Fibroblast of skin of left biceps (primary cell): ENCODE data around the gene CXCL17.
"Not testable (repeated sequence)": the region's sequence is repeated elsewhere in the genome, so short reads cannot be mapped to it uniquely, and the experiment has no call there.

Experiments
- DNase-seq, 2 experiments: peaks; one replicate each; pipeline ENCODE4 v3.0.0-alpha.2; 2013; ENCODE audit warnings: low read depth in 2 of 2

CXCL17 gene

GRCh38 chr19:42466521-42467182 lies 23.9 kb upstream of the CXCL17 start:
- no peak for DNase-seq

DNA sequence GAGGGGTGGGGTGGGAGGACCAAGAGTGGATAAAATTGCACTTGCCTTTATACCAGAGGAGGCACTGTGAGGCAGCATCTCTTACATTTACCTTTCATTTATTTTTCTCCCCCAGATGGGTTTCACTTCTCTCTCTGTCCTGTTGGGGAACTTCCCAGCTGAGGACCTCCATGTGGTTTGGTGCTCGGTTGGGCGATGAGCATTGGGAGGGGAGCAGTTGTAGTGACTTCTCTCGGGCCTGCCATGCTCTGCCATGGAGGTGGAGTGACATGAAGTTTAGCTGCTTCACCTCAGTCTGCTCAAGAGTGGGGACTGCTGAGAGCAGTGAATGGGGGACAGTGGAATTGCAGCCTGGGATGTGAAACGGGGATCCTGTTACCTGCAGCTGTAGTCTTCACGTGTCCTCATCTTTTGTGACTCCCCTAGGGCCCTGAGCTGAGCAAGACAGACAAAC lies 23.1 kb upstream of the CXCL17 start:
- no peak for DNase-seq

- DNase-seq, result no peak
These were observed 19.1 kb upstream of the CXCL17 start for GRCh38 chr19:42461700-42462324.

GRCh38 chr19:42461231-42461630 lies 18.5 kb upstream of the CXCL17 start:
- DNase-seq, result not testable (repeated sequence)

GRCh38 chr19:42459926-42460325 lies 17.2 kb upstream of the CXCL17 start:
- no peak for DNase-seq

DNA sequence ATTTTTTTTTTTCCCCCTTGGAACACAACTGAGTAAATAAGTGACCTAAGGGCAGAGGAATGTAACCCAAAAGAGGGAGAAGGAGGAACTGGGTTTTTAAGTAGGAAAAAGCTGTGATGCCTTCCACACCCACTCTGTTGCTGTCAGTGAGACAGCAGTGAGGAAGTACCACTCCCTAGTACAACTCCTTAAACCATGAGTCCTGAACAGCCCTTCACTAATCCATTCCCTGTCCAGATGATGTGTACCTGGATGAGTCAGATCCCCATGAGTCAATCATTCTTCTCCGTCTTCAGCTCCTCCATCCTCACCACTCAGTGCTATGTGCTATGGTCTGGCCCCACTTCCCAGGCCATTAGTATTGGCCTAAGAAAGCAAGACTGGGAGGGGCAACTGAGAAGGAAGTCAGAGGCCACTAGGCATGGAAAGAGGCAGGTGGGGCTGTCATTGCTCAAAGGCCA lies 12.9 kb upstream of the CXCL17 start:
- DNase-seq, result no peak

DNA sequence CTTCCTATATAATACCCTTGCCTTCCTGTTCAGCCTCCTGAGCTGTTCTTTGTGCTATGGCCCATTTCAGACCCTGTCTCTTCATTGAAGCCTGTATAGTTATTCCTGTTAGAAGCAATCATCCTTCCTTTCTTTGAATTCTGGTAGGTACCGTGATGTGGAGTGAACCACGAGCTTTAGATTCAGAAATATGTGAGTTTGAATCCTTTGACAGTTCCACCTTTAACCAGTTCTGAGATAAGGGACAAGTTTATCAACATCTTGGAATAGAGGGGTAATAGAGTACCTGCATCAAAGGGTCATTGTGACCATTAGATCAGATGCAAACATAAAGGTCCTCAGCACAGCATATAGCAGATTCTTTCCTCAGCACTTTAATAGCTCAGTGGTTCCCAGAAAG lies 12.3 kb upstream of the CXCL17 start:
- DNase-seq, result no peak

GRCh38 chr19:42452590-42452989 lies 9.8 kb upstream of the CXCL17 start:
- no peak for DNase-seq

DNA sequence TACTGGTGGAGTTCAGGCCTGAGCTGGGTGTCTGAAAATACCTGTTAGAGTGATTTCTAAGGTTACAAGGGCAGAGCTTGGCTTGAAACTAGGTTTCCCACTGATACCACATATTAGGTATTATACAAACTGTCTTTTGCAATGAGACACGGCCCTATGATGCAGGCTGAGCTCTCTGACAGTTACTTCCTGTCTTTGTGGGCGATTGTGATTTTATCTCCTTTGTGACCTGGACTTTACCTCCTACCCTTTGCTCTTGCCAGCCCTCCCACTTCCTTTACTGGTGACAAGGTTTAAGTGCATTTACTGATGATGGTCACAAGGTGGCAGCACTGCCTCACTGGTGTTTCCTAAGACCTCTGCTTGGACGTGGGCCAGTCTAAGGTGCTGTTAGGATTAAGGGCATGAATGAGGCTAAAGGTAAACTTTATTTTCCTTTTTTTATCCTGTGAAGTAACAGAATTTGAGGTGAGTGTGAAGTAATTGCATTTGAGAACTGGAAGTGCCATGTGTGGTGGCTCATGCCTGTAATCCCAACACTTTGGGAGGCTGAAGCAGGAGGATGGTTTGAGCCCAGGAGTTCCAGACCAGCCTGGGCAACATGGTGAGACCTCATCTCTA lies 7.7 kb upstream of the CXCL17 start:
- peak in 1 of 2 experiments; percentile 37 for DNase-seq

GRCh38 chr19:42448306-42448705 lies 5.6 kb upstream of the CXCL17 start:
- DNase-seq, result not testable (repeated sequence)

- DNase-seq, result no peak
These were observed 3.2 kb upstream of the CXCL17 start for GRCh38 chr19:42445948-42446347.

DNA sequence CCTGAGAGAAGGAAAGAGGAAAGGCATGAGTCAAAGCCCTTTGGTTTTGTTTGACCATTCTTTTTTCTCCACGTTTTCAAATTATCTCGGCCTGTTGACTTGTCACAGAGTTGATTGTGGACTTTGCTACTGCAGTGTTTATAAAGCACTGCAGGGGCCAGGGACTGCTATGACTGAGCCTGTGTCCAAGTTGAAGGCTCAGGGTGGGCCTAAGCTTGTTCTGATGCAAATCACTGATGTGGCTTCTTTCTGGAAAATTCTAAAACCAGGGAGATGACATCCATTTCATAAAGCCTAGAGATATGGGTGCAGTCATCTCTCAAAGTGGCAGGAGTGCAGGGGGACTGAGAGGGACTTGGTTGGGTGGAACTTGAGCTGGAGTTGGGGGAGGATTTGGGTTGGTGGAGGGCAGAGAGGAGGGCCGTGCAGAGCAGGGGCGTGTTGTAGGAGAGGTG lies 1.2 kb upstream of the CXCL17 start:
- DNase-seq, result no peak

GRCh38 chr19:42441049-42441445 lies 1.7 kb downstream of the CXCL17 start:
- no peak for DNase-seq

DNA sequence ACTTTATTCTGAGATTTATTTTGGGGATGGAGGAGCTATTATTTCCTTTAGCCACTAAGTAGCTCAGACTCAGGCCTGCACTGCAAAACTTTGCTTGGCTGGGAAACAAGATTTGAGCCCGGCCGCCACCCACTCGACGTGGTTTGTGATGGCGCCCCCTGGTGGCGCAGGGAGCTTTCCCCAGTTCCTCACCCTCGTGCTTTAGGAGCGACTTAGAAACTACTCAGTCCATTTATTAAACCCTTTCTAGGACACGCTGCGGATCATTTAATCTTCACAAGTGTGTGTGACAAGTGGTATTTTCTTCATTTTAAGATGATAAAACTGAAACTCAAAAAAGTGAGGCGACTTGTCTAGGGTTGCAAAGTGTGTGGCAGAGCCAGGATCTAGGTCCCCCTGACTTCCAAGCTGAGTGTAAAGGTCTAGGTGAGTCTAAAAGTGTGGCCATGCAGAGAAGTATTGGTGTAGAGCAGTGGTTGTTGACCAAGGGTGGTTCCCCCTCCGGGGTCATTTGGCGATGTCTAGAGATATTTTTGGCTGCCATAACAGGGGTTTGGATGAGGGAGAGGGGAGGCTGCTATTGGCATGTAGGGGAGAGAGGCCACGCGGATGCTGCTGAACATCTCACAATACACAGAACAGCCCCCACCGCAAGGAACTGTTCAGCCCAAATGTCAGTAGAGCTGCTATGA lies 2.2 kb downstream of the CXCL17 start:
- no peak for DNase-seq

GRCh38 chr19:42436006-42436405 lies 6.7 kb downstream of the CXCL17 start:
- peak; percentile 37 to 40 for DNase-seq

DNA sequence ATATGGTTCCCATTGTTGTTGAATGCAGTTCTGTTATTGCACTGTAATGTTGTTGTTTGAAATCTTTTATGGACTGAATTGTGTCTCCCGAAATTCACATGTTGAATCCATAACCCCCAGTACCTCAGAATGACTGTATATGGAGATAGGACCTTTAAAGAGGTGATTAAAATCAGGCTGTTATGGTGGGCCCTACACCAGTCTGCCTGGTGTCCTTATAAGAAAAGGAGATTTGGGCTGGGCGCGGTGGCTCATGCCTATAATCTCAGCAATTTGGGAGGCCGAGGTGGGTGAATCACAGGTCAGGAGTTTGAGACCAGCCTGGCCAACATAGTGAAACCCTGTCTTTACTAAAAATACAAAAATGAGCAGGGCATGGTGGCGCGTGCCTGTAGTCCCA lies 7.4 kb downstream of the CXCL17 start:
- no peak for DNase-seq

- DNase-seq, result no peak
These were observed 9.1 kb downstream of the CXCL17 start for GRCh38 chr19:42433503-42434260.

- no peak for DNase-seq
These were observed 11.3 kb downstream of the CXCL17 start for GRCh38 chr19:42431486-42431885.

- DNase-seq, result no peak
These were observed 14.1 kb downstream of the CXCL17 start for GRCh38 chr19:42428676-42429075.

- no peak for DNase-seq
These were observed 15.4 kb downstream of the CXCL17 start, which contains the start of gene LIPE for GRCh38 chr19:42427313-42427712. Gene LIPE, minus strand, starts transcription at chr19:42427388. Its CDS starts 239 bp downstream, at chr19:42427149.

DNA sequence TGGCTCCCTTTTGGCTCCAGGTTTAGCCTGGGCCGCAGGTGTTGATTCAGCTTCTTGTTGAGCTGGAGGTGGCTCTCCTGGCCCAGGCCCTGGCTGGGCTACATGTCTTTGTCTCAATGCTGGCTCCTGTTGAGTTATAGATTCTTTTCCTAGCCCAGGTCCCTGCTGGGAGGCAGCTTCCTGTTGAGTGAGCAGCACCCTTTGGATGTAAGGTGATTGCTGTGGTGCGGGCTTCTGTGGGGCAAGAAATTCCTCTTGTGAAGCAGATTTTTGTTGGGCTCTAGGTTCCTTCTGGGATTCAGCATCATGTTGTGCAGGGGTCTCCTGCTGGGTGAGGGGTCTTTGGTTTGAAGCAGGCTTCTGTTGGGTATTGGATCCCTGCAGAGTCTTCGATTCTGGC lies 16.1 kb downstream of the CXCL17 start:
- no peak for DNase-seq
